8988T (cell line): ENCODE data around the gene MXRA8.
"Not testable (repeated sequence)": the region's sequence is repeated elsewhere in the genome, so short reads cannot be mapped to it uniquely, and the experiment has no call there.

Source experiments
- DNase-seq: peaks from one replicate; pipeline ENCODE4 v3.0.0; 2011

MXRA8 gene

DNA sequence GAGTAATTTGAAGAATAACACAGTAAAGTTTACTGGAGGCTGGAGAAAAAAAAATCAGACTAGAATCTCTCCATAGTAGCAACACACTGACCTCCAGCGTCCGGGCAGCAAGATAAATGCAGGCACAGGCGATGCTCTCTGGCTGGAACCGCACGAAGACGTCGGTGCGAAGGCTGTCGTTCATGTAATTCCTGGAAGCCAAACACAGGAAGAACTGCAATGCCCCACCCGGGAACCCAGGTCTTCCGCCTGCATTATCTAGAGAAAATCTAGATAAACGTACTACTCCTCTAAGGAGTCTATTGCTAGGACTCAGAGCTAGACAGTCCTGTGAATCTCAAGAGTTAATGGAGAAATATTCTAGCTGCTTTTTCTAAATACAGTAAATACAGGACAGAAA is 32.3 kb upstream of the MXRA8 start:
- no peak for DNase-seq

DNA sequence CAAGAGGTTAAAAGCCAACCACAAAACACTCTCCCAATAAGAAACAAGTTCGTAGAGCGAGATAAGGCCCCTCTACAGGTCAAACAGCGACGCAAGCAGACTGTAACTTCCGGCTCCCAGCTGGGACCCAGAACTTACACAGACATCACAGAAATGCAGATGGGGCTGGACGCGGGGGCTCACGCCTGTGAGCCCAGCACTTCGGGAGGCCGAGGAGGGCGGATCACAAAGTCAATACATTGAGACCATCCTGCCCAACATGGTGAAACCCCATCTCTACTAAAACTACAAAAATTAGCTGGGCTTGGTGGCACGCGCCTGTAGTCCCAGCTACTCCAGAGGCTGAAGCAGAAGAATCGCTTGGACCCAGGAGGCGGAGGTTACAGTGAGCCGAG is 29.7 kb upstream of the MXRA8 start:
- DNase-seq: no peak

DNA sequence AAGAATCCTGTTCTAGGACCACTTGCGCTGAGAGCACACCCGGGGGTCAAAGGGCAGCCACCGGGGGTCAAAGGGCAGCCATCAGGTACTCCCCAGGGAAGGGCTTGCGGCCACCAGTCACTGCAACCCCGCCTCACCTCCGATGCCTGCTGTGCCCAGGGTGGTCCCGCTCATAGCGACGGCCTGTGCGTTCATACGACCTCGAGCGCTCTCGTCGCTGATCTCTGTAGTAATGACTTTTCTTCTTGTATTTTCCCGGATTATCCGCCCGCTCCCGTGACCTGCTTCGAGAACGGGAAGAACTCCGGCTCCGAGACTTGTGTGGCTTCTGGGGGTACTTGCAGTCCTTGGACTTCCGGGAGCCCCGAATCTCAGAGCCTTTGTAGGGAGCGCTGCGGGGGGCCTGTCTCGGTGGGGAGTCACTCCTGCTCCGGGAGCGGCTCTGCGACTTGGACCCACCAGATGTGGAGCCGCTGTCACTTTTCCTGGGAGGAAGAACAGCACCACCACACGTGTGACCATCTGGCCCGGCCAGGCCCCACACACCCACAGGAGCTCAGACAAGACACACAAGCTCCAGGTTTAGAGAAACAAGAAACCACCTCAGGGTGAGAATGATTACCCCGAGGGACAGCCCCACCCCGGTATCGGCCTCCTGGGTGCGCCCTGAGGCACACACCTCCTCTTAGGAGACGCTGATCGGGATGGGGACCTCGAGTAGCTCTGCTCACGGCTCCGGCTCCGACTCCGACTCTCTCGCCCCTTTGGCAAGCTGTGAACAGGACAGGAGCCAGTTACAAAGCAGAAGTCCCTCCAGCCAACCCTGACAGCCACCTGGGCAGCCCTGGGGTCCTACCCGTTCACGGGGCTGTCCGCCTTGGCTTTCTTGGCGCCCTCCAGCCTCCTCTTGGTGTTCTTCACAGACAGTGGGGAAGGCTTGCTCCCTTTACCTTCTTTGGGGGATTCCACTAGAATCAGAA is 29.0 kb upstream of the MXRA8 start:
- DNase-seq: no peak

DNA sequence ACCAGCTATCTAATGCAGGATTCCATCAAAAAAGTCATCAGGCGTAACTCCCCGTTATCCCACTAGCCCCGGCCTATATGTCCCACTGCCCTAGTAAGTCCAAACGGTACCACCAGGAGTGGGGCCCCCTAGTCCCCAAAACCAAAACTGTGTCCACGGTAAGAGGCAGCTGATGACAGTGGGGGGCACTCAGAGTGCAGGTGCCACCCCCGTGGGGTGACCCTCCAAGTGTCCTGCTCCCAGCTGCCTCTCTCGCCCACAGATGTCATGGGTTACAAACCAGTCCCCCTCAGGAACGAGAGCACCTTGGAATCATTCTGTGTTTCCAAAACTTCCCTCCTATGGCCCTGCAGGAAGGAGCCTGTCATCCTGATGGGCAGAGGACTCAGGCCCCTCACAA is 27.6 kb upstream of the MXRA8 start:
- no peak for DNase-seq

DNA sequence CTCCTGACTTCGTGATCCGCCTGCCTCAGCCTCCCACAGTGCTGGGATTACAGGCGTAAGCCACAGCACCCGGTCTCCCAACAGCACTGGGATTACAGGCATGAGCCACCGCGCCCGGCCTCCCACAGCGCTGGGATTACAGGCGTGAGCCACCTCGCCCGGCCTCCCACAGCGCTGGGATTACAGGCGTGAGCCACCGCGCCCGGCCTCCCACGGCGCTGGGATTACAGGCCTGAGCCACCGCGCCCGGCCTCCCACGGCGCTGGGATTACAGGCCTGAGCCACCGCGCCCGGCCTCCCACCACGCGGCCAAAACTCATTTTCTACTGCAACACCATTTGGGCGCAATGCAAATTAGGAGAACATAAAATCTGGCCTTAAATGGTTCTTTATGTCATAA is 27.0 kb upstream of the MXRA8 start:
- not testable (repeated sequence) for DNase-seq

DNA sequence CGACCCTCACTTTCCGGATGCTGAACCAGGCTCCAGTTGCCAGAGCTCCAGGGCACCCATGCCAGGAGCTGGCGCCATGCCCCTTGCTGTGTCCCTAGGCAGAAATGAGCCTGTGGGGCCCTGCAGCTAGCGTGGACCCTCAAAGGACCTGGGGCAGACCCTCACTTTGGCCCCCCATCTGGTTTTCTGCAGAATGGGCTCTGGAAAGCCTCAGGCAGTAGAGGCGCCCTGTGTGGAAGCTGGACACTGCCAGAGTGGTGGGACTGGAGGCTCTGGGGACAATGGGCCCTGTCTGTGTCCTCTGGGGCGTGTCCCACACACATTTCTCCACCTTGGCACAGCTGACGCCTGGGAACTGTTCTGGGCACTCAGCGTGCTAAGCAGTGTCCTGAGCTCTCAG is 22.9 kb upstream of the MXRA8 start:
- DNase-seq: no peak

DNA sequence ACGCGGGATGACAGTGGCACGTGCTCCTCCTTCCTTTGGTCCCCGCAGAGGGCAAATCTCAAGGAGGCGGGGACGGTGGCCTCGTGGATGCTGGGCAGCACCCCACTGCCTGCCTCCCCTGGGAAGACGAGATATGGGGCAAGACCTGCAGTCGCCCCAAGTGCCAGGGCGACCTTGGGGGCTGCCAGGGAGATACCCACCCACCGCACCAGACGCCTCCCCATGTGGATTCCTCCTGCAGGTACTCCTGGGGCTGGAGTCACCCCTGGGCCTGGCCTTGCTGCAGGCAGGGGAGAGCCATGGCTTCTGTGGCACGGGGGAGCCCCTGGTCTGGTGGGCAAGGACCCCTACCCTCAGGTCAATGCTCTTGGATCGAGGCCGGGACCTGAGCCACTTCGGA is 22.5 kb upstream of the MXRA8 start:
- no peak for DNase-seq

DNA sequence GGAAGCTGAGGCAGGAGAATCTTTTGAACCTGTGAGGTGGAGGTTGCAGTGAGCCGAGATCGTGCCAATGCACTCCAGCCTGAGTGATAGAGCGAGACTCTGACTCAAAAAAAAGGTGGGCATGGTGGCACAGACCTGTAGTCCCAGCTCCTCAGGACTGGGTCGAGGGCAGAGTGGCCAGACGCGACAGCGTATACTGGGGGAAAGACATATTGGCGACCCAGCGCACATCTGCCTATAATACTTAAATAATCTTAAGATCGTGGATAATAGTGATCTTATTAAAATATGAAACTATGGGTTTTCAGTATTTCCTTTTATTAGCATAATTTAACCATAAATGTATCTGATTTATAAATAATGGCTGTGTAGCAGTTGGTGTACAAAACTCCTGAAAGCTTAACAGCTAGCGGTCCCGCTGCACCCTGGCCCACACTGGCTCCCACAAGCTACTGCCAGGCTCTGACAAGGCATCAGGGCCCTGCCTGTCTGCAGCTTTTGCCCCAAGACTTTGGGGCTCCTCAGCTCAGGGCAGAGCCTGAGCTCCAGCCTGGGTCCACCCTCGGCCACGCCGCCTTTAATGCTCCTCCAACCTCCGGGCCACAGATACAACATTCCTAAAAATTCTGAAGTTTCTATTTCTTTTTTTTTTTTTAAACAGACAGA is 19.3 kb upstream of the MXRA8 start:
- no peak for DNase-seq

DNA sequence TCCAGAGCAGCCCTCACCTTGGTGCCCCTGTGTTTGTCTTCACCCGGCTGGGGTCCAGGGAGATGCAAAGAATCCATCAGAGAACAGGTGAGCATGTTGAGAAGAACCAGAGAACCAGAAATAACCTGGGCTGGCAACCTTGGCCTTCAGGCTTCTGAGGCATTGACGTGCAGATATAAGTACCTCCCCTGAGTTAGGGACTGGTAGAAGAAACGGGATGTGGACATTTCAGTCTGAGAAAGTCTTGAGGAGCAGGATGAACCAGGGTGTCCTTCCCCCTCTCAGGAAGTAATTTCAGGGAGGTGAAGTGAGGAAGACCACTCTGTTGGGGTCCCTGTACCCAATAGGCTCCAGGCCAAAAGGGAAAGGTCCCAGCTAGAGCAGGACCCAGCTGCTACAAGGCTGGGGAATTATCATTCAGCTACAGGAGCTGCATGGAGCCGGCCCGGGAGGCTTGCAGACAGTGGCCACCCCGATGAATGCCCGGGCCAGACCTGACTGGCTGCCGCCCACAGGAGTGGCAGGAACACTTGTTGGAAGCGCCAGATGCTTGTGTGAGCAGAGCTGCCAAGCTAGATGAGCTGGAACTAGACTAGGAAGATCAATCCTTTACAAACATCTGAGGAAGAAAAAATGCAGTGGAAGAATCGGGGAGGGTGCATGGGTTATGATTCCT is 18.3 kb upstream of the MXRA8 start:
- no peak for DNase-seq

DNA sequence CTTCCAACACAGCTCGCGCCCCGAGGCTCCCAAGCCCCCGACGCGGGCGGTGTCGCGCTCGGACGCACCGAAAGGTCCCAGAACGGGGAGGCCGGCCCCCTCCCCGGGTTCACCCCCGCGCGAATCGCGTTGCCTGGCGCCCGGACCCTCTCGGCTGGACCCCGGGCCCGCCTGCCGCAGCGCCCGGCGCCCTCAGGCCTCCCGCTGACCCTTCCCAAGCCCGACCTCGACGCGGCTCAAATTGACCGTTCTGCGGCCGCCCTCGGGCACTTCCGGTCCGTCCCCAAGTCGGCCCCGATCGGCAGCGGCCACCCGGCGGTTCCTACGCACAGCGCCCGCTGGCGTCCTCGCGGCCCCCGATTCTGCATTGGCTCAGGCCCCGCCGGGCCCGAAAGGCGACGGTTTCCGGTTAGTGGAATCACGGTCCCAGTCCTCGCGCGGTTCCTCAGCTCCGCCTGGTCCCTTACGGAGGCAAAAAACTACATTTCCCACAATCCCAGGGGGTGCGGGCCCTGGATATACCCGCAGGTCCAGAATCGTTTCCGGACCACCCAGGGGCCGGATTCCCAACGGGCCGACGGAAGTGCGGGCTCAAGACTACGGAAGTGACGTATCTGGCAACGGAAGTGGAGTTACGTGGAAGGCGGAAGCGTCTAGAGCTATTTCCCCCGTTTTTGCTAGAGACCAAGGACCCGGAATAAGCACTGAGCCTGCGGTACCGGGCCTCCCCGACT is 16.7 kb upstream of the MXRA8 start, which contains the start of gene AURKAIP1:
TSS of gene AURKAIP1 (minus strand) at position 279 of the 734 bp plus-strand sequence. CDS start 451 bp downstream, outside the sequence.
- DNase-seq: peak; percentile 91

DNA sequence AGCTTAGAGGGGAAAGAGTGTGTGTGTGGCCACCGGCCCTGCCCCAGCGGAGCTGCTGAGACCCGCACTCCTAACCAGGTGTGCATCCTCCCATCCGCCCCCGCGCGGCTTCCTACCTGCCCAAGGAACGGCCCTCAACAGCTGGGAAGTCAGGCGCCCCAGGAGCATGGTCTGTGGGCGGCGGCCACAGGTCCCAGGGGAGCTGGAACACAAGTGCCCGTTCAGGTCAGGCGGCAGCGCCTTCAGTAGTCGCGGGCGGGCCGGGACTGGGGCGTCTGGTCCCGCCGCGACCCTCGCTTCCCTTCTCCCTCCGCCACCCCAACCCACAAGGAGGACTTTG is 16.2 kb upstream of the MXRA8 start:
- DNase-seq: no peak

DNA sequence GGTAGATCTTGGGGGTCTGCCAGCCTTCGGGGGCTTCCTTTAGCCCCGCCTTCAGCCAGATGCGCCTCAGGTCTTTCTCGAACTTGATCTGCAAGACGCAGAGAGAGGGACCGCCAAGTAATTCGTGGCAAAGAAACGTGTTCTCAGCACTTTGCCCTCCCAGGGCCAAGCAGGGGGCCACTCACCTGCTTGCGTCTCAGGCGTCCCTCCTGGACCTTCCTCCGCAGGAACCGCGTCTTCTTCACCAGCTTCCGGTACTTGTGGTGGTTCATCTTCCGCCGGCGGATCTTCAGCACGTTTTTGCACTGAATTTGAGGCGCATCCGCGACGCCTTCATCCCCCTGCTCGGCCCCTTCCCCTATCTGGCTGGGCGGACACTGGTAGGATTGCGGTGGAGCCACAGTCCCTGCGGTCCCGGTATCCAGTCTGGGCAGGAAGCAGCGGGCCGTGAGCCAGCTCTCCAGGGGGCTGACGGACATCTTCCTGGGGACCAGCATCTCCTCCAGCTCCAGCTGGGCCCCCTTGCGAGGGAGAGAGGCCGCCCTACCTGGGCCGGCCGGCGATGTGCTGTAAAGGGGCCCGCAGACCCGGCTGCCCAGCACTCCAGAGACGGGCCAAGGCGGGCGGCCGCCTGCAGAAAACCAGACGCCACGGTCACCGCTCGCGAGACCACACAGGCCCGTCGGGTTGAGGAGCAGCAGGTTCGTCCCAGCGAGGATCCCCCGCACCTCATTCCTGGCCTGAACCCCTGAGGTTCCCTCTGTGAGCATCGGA is 15.6 kb upstream of the MXRA8 start:
- no peak for DNase-seq

DNA sequence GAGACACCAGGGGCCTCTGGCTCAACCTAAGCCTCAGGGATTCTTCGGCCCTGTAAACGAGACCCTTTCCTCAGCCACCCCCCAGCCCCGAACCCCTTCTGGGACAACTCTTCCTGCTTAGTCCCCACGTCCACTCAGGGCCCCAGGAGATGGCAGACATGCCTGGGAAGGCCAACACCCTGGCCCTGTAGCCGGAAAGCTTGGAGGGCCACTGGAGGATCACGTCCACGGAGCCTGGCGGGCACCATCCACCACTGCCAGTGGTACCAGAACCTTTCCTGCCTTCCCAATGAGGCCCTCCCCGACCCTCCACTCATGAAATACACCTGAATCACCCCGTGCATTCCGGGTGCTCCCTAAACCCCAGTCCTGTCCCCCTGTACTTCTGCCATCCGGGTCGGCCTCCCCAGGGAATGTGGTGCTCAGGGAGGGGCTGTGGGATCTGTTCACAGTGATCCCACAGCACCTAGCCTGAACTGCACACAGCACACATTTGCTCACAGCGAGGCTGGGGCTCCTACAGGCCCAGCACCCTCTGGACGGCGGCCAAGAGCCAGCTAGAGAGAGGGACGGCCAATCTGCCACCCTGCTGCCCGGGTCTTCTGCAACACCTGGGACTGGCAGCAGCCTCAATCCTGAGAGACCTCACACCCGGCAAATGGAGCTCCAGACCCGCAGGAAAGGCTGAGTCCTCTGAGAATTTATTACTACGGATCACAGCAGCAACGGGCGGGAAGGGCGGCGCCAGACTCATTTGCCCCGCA is 14.9 kb upstream of the MXRA8 start:
- no peak for DNase-seq

DNA sequence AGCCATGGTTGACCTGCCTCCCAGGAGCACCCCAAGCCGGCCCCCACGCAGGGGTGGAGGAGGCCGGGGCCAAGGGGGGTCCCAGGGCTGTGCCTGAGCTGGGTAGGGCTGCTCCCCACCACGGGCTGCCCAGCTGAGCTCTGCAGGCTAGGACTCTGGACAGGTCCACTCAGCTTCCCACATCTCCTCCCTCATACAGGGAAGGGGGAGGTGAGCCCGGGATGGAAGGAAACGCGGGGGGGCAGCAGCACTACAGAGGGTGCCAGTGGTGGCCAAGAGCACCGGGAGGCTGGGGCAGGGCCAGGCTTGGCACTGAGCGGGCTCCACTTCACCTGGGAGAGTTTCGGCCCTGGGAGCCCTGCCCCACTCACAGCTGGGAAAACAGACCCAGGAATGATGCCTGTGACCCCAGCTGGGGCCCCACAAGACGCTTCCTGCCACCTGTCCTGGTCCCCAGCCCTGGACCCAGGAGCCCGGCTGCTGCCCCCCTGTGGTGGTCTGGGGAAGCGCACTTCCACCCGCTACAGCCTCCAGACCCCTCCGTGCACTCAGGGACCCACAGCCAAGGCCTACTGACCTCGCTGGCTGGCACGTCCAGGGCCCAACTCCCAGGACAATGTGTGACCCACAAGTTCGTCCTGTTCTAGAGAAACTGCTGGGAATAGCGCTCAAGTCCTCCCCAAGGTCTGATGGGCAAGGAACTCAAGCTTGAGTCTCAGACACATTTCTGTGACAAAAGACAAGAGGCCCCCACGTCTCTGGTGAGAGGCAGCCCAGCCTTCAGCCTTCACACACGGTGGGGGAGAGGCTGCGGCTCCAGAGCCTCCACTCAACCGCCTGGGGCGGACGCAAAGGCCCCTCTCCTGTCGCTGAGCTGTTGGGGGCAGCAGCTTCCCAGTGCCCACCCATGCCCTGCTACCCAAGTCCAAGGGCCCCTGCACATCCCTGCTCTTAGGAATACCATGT is 13.7 kb upstream of the MXRA8 start:
- DNase-seq: no peak

DNA sequence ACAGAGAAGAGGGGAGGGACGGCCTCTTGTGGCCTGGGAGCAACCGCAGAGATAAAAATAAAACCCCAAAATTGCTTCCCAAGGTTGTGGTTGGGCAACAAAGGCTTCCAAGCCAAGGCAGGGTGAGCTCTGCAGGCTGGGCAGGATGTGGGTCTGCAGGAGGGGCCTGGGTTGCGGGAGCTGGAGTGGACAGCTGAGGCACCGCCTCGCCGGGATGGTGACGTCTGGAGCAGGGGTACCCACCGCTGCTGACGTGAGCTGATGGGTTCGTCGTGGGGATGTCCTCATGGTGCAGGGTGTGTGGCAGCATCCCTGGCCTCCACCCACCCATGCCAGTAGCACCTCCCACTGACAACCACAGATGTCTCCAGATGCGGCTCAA is 13.0 kb upstream of the MXRA8 start:
- no peak for DNase-seq

DNA sequence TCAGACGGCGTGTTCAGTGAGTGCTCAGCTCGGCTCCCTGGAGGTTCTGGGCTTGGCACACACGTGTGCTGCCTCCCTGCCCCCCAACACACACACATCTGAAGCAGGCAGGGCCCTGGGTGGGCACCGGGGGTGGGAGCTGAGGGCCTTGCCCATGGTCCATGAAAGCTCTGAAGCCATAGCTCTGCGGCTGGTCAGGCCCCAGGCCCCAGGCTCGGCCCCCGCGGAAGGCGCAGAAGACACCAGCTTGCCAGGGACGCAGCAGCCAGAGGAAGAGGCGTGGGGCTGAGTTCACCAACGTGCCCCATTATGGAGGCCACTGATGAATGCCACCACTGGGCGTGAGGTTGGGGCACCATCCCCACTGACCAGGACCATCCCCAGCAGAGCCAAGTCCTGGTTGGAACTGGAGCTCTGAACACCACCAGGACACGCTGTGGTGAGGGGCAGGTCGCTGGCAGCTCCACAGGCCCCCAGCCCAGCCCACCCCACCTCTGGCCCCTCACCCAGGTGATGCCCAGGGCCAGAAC is 12.5 kb upstream of the MXRA8 start:
- no peak for DNase-seq

DNA sequence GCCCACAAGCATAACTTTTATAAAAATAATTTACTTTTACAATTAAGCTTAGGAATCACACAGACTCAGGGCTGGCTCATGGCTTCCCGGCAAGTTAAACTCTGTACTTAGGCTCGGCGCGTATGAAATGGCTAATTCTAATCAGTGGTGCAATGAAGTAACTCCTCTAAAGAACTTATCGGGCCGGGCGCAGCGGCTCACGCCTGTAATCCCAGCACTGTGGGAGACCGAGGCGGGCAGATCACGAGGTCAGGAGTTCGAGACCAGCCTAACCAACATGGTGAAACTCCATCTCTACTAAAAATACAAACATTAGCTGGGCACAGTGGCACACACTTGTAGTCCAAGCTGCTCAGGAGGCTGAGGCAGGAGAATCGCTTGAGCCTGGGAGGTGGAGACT is 11.7 kb upstream of the MXRA8 start:
- DNase-seq: not testable (repeated sequence)

DNA sequence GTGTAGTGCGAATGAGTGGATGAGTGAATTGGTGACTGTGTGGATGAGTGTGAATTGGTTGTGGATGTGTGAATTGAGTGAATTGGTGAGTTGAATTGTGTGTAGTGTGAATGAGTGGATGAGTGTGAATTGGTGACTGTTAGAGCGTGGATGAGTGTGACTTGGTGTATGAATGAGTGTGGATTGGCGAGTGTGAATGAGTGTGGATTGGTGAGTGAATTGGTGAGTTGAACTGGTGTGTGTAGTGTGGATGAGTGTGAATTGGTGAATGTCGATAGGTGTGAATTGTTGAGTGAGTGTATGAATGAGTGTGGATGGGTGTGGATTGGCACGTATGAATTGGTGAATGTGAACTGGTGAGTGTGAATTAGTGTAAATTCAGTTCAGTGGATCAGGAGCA is 9.0 kb upstream of the MXRA8 start:
- DNase-seq: no peak

DNA sequence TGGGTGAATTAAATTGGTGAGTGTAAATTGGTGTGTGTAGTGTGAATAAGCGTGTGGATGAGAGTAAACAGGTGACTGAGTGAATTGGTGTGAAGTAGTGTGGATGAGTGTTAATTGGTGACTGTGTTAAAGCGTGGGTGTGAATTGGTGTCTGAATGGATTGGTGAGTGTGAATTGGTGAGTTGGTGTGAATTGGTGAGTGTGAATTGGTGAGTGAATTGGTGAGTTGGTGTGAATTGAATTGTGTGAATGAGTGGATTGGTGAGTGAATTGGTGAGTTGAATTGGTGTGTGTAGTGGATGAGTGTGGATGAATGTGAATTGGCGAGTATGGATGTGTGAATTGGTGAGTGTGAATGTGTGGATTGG is 8.3 kb upstream of the MXRA8 start:
- no peak for DNase-seq
